ENCODE data around the gene PNP. TPM values are rescaled to one million over a fixed set of nuclear protein-coding genes. Genes with fewer than 3 reads are reported as not detected.
"Not testable (repeated sequence)": the region's sequence is repeated elsewhere in the genome, so short reads cannot be mapped to it uniquely, and the experiment has no call there.

Gene PNP
- total RNA-seq, 1 donor from 2014 or later: 96.5 TPM

- TF ChIP-seq CTCF (IDR thresholded peaks at IDR 0.05; ENCODE audit: insufficient read depth, low read length, poor library complexity, severe bottlenecking): no peak
- DNase-seq (ENCODE audit: low read depth): no peak
- Histone ChIP-seq H3K27me3 (ENCODE audit: control insufficient read depth, insufficient read depth, low read length) (peaks cover 8% of the 10 kb centered on the region), H3K4me3 (ENCODE audit: low read depth, low read length) (peak within 1 kb of the TSS; percentile 16), H3K36me3 (ENCODE audit: control insufficient read depth, insufficient read depth, low read length) (no peaks in the 10 kb centered on the region)
Measured at GRCh38 chr14:20435582-20436362, 33.4 kb upstream of the PNP start, which contains the start of gene KLHL33. Gene KLHL33 (minus strand): TSS chr14:20436166. CDS start chr14:20435811, 355 bp downstream.

GRCh38 chr14:20436363-20436755 lies 32.8 kb upstream of the PNP start:
- DNase-seq (ENCODE audit: low read depth): no peak
- TF ChIP-seq CTCF (IDR thresholded peaks at IDR 0.05; ENCODE audit: insufficient read depth, low read length, poor library complexity, severe bottlenecking): no peak
- Histone ChIP-seq H3K4me3 (ENCODE audit: low read depth, low read length) (no peak overlapping the region), H3K27me3 (ENCODE audit: control insufficient read depth, insufficient read depth, low read length) (peaks cover 8% of the 10 kb centered on the region), H3K36me3 (ENCODE audit: control insufficient read depth, insufficient read depth, low read length) (no peaks in the 10 kb centered on the region)

GRCh38 chr14:20438664-20439063 lies 30.5 kb upstream of the PNP start:
- H3K4me3 ChIP-seq (ENCODE audit: low read depth, low read length): no peak overlapping the region
- no peak for TF ChIP-seq CTCF (IDR thresholded peaks at IDR 0.05; ENCODE audit: insufficient read depth, low read length, poor library complexity, severe bottlenecking)
- DNase-seq (ENCODE audit: low read depth): no peak
- H3K27me3 ChIP-seq (ENCODE audit: control insufficient read depth, insufficient read depth, low read length): peaks cover 8% of the 10 kb centered on the region
- no peaks in the 10 kb centered on the region for H3K36me3 ChIP-seq (ENCODE audit: control insufficient read depth, insufficient read depth, low read length)

GRCh38 chr14:20440465-20440864 lies 28.7 kb upstream of the PNP start:
- TF ChIP-seq CTCF (IDR thresholded peaks at IDR 0.05; ENCODE audit: insufficient read depth, low read length, poor library complexity, severe bottlenecking): no peak
- Histone ChIP-seq H3K4me3 (ENCODE audit: low read depth, low read length) (no peak overlapping the region), H3K27me3 (ENCODE audit: control insufficient read depth, insufficient read depth, low read length) (peaks cover 3% of the 10 kb centered on the region), H3K36me3 (ENCODE audit: control insufficient read depth, insufficient read depth, low read length) (no peaks in the 10 kb centered on the region)
- no peak for DNase-seq (ENCODE audit: low read depth)

- peak; percentile 10 for TF ChIP-seq CTCF (IDR thresholded peaks at IDR 0.05; ENCODE audit: insufficient read depth, low read length, poor library complexity, severe bottlenecking)
- Histone ChIP-seq H3K36me3 (ENCODE audit: control insufficient read depth, insufficient read depth, low read length) (no peaks in the 10 kb centered on the region), H3K4me3 (ENCODE audit: low read depth, low read length) (no peak overlapping the region), H3K27me3 (ENCODE audit: control insufficient read depth, insufficient read depth, low read length) (no peaks in the 10 kb centered on the region)
- no peak for DNase-seq (ENCODE audit: low read depth)
Measured at GRCh38 chr14:20440882-20441281, 28.3 kb upstream of the PNP start.

GRCh38 chr14:20441461-20441860 lies 27.7 kb upstream of the PNP start:
- Histone ChIP-seq H3K4me3 (ENCODE audit: low read depth, low read length) (no peak overlapping the region), H3K27me3 (ENCODE audit: control insufficient read depth, insufficient read depth, low read length) (no peaks in the 10 kb centered on the region), H3K36me3 (ENCODE audit: control insufficient read depth, insufficient read depth, low read length) (no peaks in the 10 kb centered on the region)
- no peak for DNase-seq (ENCODE audit: low read depth)
- TF ChIP-seq CTCF (IDR thresholded peaks at IDR 0.05; ENCODE audit: insufficient read depth, low read length, poor library complexity, severe bottlenecking): no peak

- not testable (repeated sequence) for H3K4me3 ChIP-seq (ENCODE audit: low read depth, low read length); H3K27me3 ChIP-seq (ENCODE audit: control insufficient read depth, insufficient read depth, low read length); DNase-seq (ENCODE audit: low read depth); H3K36me3 ChIP-seq (ENCODE audit: control insufficient read depth, insufficient read depth, low read length)
Measured at GRCh38 chr14:20443650-20444049, 25.6 kb upstream of the PNP start.

Data from kidney epithelial cell (primary cell).